SK-N-SH treated with all-trans-retinoic acid at 6 μM for 48 hours (cell line): ENCODE measurements around the gene RGR.

ENCODE experiments used
- ATAC-seq: fragments of 200-7000 bp; cut with Tn5 transposase; 3 replicates; pipeline ENCODE4 v1.9.1; 2020; ENCODE audit warnings: mild to moderate bottlenecking, moderate library complexity
- ARNTL ChIP-seq: fragments of 450-650 bp; formaldehyde crosslinking; IDR thresholded peaks from 2 replicates; pipeline ENCODE4 v1.5.0; 2020; ENCODE audit warnings: low read depth, mild to moderate bottlenecking, moderate library complexity, borderline replicate concordance
- BACH2 ChIP-seq: fragments of 250-450 bp; sonication (Bioruptor Pico); IDR thresholded peaks from 2 replicates; pipeline ENCODE4 v1.9.0; 2021; ENCODE audit warnings: mild to moderate bottlenecking, borderline replicate concordance
- CSDC2 ChIP-seq: fragments of 250-450 bp; sonication (Bioruptor Pico); IDR thresholded peaks from 2 replicates; pipeline ENCODE4 v1.5.0; 2020; ENCODE audit warnings: mild to moderate bottlenecking, moderate library complexity
- ESRRG ChIP-seq: fragments of 250-450 bp; sonication (Bioruptor Pico); IDR thresholded peaks from 2 replicates; pipeline ENCODE4 v1.6.1; 2021; ENCODE audit warnings: mild to moderate bottlenecking
- GLIS3 ChIP-seq: fragments of 250-450 bp; sonication (Bioruptor Pico); IDR thresholded peaks from 2 replicates; pipeline ENCODE4 v1.5.0; 2020; ENCODE audit warnings: mild to moderate bottlenecking, moderate library complexity
- ISL1 ChIP-seq: fragments of 250-450 bp; sonication (Bioruptor Pico); IDR thresholded peaks from 2 replicates; pipeline ENCODE4 v2.1.2; 2022; ENCODE audit warnings: mild to moderate bottlenecking, moderate library complexity
- OSR1 ChIP-seq: fragments of 250-450 bp; sonication (Bioruptor Pico); IDR thresholded peaks from 2 replicates; pipeline ENCODE4 v1.8.0; 2022; ENCODE audit warnings: moderate library complexity, mild to moderate bottlenecking, inconsistent platforms
- PPARA ChIP-seq: fragments of 250-450 bp; sonication (Bioruptor Pico); IDR thresholded peaks from 2 replicates; pipeline ENCODE4 v1.5.0; 2020; ENCODE audit warnings: mild to moderate bottlenecking, borderline replicate concordance
- RARB ChIP-seq: fragments of 250-450 bp; sonication (Bioruptor Pico); IDR thresholded peaks from 2 replicates; pipeline ENCODE4 v1.8.0; 2021; ENCODE audit warnings: mild to moderate bottlenecking, moderate library complexity
- SNAI2 ChIP-seq: fragments of 250-450 bp; sonication (Bioruptor Pico); IDR thresholded peaks from 2 replicates; pipeline ENCODE4 v1.5.0; 2020; ENCODE audit warnings: mild to moderate bottlenecking, moderate library complexity
- TCF4 ChIP-seq: fragments of 250-450 bp; sonication (Bioruptor Pico); IDR thresholded peaks from 2 replicates; pipeline ENCODE4 v1.8.0; 2021; ENCODE audit warnings: mild to moderate bottlenecking, moderate library complexity, borderline replicate concordance
- TOX ChIP-seq: fragments of 250-450 bp; sonication (Bioruptor Pico); IDR thresholded peaks from 2 replicates; pipeline ENCODE4 v1.8.0; 2021; ENCODE audit warnings: mild to moderate bottlenecking, moderate library complexity, borderline replicate concordance
- ZC3H10 ChIP-seq: fragments of 250-450 bp; sonication (Bioruptor Pico); IDR thresholded peaks from 2 replicates; pipeline ENCODE4 v1.5.1; 2021; ENCODE audit warnings: mild to moderate bottlenecking, moderate library complexity
- ZFP3 ChIP-seq: fragments of 250-450 bp; sonication (Bioruptor Pico); IDR thresholded peaks from 2 replicates; pipeline ENCODE4 v1.5.0; 2020; ENCODE audit warnings: mild to moderate bottlenecking, moderate library complexity
- ZFP30 ChIP-seq: fragments of 450-650 bp; formaldehyde crosslinking; IDR thresholded peaks from 2 replicates; pipeline ENCODE4 v1.5.0; 2022; ENCODE audit warnings: mild to moderate bottlenecking, moderate library complexity
- ZNF565 ChIP-seq: fragments of 450-650 bp; formaldehyde crosslinking; conservative IDR thresholded peaks from 2 replicates; pipeline ENCODE4 v1.5.0; 2020; ENCODE audit warnings: low read depth, mild to moderate bottlenecking, moderate library complexity
- ZNF8 ChIP-seq: fragments of 450-650 bp; formaldehyde crosslinking; IDR thresholded peaks from 2 replicates; pipeline ENCODE4 v1.5.0; 2020; ENCODE audit warnings: mild to moderate bottlenecking, moderate library complexity
- TF ChIP-seq, protein P1 (sequence below): fragments of 250-450 bp; sonication (Bioruptor Pico); IDR thresholded peaks from 2 replicates; pipeline ENCODE4 v1.5.0; 2020; ENCODE audit warnings: mild to moderate bottlenecking, moderate library complexity
- TF ChIP-seq, protein P2 (sequence below): fragments of 250-450 bp; sonication (Bioruptor Pico); IDR thresholded peaks from 2 replicates; pipeline ENCODE4 v1.8.0; 2021; ENCODE audit warnings: low read depth, mild to moderate bottlenecking, moderate library complexity, borderline replicate concordance
- TF ChIP-seq, protein P3 (sequence below): fragments of 250-450 bp; sonication (Bioruptor Pico); IDR thresholded peaks from 2 replicates; pipeline ENCODE4 v1.5.1; 2020; ENCODE audit warnings: low read depth, mild to moderate bottlenecking, moderate library complexity
- TF ChIP-seq, protein P4 (sequence below): fragments of 250-450 bp; sonication (Bioruptor Pico); IDR thresholded peaks from 2 replicates; pipeline ENCODE4 v1.8.0; 2020; ENCODE audit warnings: mild to moderate bottlenecking, moderate library complexity, borderline replicate concordance
- TF ChIP-seq, protein P5 (sequence below): fragments of 250-450 bp; sonication (Bioruptor Pico); IDR thresholded peaks from 2 replicates; pipeline ENCODE4 v1.5.1; 2021; ENCODE audit warnings: mild to moderate bottlenecking, moderate library complexity

RGR gene

DNA sequence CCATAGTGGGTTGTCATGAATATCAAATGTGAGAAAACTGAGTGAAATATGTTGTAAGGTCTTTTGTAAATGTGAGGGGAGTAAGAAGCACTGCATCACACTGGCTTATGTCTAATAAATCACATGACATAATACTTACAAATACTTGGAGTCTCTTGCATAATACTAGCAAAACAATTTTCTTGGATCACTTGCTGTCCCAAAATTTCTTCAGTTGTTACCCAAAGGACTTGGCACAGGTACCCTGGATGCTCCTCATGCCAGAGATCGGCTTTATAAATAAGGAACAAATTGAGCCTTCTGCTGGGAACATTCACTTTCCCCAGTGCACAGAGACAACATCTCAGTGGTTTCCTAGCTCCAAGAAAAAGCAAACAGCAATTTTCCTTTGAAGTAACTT, 14.5 kb upstream of the RGR start (continued):
- TF ChIP-seq, protein P1, sequence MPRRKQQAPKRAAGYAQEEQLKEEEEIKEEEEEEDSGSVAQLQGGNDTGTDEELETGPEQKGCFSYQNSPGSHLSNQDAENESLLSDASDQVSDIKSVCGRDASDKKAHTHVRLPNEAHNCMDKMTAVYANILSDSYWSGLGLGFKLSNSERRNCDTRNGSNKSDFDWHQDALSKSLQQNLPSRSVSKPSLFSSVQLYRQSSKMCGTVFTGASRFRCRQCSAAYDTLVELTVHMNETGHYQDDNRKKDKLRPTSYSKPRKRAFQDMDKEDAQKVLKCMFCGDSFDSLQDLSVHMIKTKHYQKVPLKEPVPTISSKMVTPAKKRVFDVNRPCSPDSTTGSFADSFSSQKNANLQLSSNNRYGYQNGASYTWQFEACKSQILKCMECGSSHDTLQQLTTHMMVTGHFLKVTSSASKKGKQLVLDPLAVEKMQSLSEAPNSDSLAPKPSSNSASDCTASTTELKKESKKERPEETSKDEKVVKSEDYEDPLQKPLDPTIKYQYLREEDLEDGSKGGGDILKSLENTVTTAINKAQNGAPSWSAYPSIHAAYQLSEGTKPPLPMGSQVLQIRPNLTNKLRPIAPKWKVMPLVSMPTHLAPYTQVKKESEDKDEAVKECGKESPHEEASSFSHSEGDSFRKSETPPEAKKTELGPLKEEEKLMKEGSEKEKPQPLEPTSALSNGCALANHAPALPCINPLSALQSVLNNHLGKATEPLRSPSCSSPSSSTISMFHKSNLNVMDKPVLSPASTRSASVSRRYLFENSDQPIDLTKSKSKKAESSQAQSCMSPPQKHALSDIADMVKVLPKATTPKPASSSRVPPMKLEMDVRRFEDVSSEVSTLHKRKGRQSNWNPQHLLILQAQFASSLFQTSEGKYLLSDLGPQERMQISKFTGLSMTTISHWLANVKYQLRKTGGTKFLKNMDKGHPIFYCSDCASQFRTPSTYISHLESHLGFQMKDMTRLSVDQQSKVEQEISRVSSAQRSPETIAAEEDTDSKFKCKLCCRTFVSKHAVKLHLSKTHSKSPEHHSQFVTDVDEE (CRISPR knock-in tag) = no peak
- no peak for TF ChIP-seq TCF4 (CRISPR knock-in tag)
- TF ChIP-seq PPARA = no peak
- TF ChIP-seq ISL1 = no peak
- TF ChIP-seq, protein P2, sequence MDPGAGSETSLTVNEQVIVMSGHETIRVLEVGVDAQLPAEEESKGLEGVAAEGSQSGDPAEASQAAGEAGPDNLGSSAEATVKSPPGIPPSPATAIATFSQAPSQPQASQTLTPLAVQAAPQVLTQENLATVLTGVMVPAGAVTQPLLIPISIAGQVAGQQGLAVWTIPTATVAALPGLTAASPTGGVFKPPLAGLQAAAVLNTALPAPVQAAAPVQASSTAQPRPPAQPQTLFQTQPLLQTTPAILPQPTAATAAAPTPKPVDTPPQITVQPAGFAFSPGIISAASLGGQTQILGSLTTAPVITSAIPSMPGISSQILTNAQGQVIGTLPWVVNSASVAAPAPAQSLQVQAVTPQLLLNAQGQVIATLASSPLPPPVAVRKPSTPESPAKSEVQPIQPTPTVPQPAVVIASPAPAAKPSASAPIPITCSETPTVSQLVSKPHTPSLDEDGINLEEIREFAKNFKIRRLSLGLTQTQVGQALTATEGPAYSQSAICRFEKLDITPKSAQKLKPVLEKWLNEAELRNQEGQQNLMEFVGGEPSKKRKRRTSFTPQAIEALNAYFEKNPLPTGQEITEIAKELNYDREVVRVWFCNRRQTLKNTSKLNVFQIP (CRISPR knock-in tag) = no peak
- no peak for TF ChIP-seq BACH2 (CRISPR knock-in tag)
- TF ChIP-seq ZNF8 = no peak

DNA sequence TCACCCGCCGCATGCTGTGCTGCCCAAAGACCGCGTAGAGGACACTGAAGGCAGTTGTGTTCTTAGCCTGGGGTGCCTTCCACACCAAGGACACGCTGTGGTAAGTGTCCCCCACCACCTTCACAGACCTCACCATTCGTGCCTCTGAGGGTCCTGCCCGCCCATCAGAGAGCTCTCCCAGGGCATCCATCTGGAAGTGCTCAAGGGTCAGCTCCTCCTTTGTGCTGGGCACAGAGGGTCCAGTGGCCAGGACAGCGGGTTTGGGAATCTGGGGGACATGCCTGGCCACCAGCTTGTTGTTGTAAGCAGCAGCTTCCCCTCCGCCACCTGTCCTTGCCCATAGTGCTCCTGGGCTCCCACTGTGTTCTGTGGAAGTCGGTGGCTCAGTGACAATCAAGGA, 12.5 kb upstream of the RGR start:
- no peak for ATAC-seq
- TF ChIP-seq OSR1 (CRISPR knock-in tag) (no peak), PPARA (no peak), ZFP3 (no peak)

DNA sequence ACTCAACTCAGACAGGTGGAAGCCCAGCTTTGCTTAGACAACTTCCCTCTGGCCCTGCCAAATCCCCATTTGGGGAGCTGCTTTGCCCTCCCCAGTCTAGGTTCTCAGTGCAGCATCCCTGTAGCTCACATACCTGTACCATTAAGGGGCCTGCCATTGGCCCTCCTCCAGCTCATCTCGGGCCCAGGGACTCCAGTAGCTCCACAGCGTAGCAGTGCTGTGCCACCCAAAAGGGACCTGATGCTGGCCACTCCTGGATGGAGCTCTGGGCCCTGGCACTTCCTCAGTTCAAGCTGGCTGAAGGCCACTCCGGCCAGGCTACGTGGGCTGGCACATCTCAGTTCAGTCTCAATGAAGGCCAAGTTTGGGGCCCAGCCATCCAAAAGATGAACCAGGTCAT, 10.9 kb upstream of the RGR start:
- TF ChIP-seq, protein P2 (CRISPR knock-in tag) = no peak
- no peak for TF ChIP-seq ESRRG (CRISPR knock-in tag)
- TF ChIP-seq, protein P3, sequence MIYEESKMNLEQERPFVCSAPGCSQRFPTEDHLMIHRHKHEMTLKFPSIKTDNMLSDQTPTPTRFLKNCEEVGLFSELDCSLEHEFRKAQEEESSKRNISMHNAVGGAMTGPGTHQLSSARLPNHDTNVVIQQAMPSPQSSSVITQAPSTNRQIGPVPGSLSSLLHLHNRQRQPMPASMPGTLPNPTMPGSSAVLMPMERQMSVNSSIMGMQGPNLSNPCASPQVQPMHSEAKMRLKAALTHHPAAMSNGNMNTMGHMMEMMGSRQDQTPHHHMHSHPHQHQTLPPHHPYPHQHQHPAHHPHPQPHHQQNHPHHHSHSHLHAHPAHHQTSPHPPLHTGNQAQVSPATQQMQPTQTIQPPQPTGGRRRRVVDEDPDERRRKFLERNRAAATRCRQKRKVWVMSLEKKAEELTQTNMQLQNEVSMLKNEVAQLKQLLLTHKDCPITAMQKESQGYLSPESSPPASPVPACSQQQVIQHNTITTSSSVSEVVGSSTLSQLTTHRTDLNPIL (CRISPR knock-in tag) = no peak
- TF ChIP-seq, protein P4, sequence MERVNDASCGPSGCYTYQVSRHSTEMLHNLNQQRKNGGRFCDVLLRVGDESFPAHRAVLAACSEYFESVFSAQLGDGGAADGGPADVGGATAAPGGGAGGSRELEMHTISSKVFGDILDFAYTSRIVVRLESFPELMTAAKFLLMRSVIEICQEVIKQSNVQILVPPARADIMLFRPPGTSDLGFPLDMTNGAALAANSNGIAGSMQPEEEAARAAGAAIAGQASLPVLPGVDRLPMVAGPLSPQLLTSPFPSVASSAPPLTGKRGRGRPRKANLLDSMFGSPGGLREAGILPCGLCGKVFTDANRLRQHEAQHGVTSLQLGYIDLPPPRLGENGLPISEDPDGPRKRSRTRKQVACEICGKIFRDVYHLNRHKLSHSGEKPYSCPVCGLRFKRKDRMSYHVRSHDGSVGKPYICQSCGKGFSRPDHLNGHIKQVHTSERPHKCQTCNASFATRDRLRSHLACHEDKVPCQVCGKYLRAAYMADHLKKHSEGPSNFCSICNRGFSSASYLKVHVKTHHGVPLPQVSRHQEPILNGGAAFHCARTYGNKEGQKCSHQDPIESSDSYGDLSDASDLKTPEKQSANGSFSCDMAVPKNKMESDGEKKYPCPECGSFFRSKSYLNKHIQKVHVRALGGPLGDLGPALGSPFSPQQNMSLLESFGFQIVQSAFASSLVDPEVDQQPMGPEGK = no peak
- TF ChIP-seq ZFP30 (CRISPR knock-in tag) = no peak
- no peak for TF ChIP-seq CSDC2 (CRISPR knock-in tag)
- no peak for TF ChIP-seq TCF4 (CRISPR knock-in tag)
- no peak for TF ChIP-seq SNAI2 (CRISPR knock-in tag)
- TF ChIP-seq ISL1 = no peak
- no peak for TF ChIP-seq ZC3H10
- no peak for TF ChIP-seq OSR1 (CRISPR knock-in tag)
- TF ChIP-seq RARB (CRISPR knock-in tag) = no peak
- no peak for TF ChIP-seq BACH2 (CRISPR knock-in tag)
- TF ChIP-seq, protein P5, sequence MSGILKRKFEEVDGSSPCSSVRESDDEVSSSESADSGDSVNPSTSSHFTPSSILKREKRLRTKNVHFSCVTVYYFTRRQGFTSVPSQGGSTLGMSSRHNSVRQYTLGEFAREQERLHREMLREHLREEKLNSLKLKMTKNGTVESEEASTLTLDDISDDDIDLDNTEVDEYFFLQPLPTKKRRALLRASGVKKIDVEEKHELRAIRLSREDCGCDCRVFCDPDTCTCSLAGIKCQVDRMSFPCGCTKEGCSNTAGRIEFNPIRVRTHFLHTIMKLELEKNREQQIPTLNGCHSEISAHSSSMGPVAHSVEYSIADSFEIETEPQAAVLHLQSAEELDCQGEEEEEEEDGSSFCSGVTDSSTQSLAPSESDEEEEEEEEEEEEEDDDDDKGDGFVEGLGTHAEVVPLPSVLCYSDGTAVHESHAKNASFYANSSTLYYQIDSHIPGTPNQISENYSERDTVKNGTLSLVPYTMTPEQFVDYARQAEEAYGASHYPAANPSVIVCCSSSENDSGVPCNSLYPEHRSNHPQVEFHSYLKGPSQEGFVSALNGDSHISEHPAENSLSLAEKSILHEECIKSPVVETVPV (CRISPR knock-in tag) = no peak
- TF ChIP-seq GLIS3 (CRISPR knock-in tag) = no peak
- ATAC-seq = no peak

DNA sequence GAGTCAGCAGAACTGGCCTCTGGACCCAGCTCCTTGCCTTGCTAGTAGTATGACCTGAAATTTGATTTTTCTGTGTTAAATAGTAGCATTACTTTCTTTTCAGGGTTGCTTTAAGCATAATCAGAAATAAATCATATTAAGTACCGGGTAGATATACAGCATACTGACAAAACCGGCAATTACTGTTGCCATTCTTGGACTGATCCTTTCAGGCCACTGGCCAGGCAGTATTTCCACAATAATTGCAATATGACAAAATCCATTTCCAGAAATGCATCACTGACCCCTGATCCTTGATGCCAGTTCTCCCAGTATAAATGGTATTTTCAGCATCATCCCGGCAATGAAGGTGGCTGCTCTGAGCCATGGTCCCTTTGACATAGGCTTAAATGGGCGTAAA, 10.4 kb upstream of the RGR start:
- ATAC-seq = no peak
- no peak for TF ChIP-seq SNAI2 (CRISPR knock-in tag)
- no peak for TF ChIP-seq ISL1
- TF ChIP-seq GLIS3 (CRISPR knock-in tag) = no peak
- no peak for TF ChIP-seq BACH2 (CRISPR knock-in tag)
- no peak for TF ChIP-seq ZNF565
- no peak for TF ChIP-seq RARB (CRISPR knock-in tag)
- no peak for TF ChIP-seq TOX (CRISPR knock-in tag)
- TF ChIP-seq ESRRG (CRISPR knock-in tag) = no peak
- TF ChIP-seq ZNF8 = no peak
- TF ChIP-seq, protein P3 (CRISPR knock-in tag) = no peak
- TF ChIP-seq, protein P4 = no peak
- TF ChIP-seq ZC3H10 = no peak
- TF ChIP-seq ZFP30 (CRISPR knock-in tag) = no peak
- no peak for TF ChIP-seq ARNTL (CRISPR knock-in tag)
